Activated CD4-positive, alpha-beta memory T cell treated with anti-CD3 and anti-CD28 coated beads, Interleukin-2, amount 10 ng/mL, durations not matched to agents 7 days and 5 days (primary cell): Measurements from ENCODE around the gene HDAC7. TPM values are rescaled to one million over a fixed set of nuclear protein-coding genes. Genes with fewer than 3 reads are reported as not detected.

ENCODE experiments used
- CTCF ChIA-PET: fragments of 350-600 bp; sonication (Branson Sonifier 250); formaldehyde crosslinking; loops from one replicate; lab custom pipeline; 2021; ENCODE audit warnings: antibody characterized with exemption, inconsistent platforms; lab: Charles Lee
- POLR2A ChIA-PET: fragments of 350-600 bp; sonication (Branson Sonifier 250); formaldehyde crosslinking; loops from one replicate; lab custom pipeline; 2021; ENCODE audit warnings: antibody characterized with exemption; lab: Charles Lee
- DNase-seq: peaks from one replicate; pipeline ENCODE4 v3.0.0-alpha.2; 2020
- H3K27ac Mint-ChIP-seq: one replicate; pipeline ENCODE4 v1.8.0; 2021; ENCODE audit warnings: mild to moderate bottlenecking, mixed read lengths
- H3K27me3 Mint-ChIP-seq: one replicate; pipeline ENCODE4 v1.8.0; 2021; ENCODE audit warnings: mixed read lengths
- H3K36me3 Mint-ChIP-seq: one replicate; pipeline ENCODE4 v1.8.0; 2021; ENCODE audit warnings: low read depth, mixed read lengths
- H3K4me1 Mint-ChIP-seq: one replicate; pipeline ENCODE4 v1.8.0; 2021; ENCODE audit warnings: mixed read lengths
- H3K4me3 Mint-ChIP-seq: one replicate; pipeline ENCODE4 v1.8.0; 2021; ENCODE audit warnings: mild to moderate bottlenecking, mixed read lengths
- H3K9me3 Mint-ChIP-seq: one replicate; pipeline ENCODE4 v1.8.0; 2021; ENCODE audit warnings: mixed read lengths
- total RNA-seq, 2 experiments: library from RNA; stranded (reverse); gene quantifications; one replicate each; pipeline ENCODE4 v1.2.3, GENCODE V29; 2021

The HDAC7 gene
- total RNA-seq, 2 experiments from 2014 or later = 315 to 328 TPM

DNA sequence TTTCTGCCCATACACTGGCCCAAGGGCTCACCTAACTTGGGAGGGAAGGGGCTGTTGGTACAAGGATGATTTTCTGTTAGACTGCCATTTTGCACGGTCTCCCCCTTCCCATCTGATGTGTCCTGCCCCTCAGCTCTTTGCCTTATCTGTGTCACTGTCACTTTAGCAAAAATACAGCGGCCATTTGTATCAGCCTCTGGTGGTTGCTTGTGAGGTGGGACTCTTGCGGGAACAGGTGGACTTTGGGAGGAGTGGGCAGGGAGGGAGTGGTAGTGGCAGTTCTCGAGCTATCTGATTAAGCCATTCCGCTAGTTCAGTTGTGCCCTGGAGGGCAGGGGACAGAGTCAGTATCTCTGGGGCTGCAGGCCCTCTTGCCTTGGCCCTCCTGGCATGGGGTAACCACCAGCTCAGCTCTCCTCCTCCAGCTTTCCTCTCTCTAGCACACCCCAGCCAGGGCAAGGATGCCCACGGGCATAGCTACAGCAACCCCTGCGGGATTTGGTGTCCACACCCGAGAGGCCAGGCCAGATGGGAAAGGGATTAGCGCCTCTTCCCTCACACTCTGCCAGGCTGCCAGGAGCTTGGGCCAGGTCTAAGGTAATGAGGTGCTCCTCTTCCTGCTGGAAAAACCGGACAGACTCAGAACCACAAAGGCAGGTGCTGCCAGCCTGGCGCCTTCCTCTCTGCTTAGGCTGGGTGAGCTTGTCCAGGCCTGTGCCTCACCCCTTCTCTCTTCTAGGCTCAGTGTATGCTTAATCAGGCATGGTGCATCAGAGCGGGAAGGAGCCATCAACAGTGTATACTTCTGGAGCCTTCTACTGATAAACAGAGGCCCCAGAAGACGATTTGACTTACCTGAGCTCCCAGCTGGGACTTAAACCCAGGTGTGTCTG, 38.0 kb downstream of the HDAC7 start:
- H3K4me1 Mint-ChIP-seq = peaks cover 27% of the 10 kb centered on the region
- POLR2A ChIA-PET = interaction anchor here (0.6 to 6.8 kb wide), 13 partner anchors 8 to 80 kb away, joined by 3 to 55 read pairs (median 7); partner anchors contain the start of genes RPAP3 and SLC48A1
- peak overlapping the region; percentile 7 for H3K4me3 Mint-ChIP-seq
- H3K27ac Mint-ChIP-seq = peak overlapping the region; percentile 64
- H3K9me3 Mint-ChIP-seq = no peaks in the 10 kb centered on the region
- H3K27me3 Mint-ChIP-seq = no peaks in the 10 kb centered on the region
- DNase-seq = no peak
- CTCF ChIA-PET = interaction anchor here (1.3 to 18.5 kb wide), 4 partner anchors 12 to 53 kb away, joined by 4 to 431 read pairs (median 159); no protein-coding TSS in a partner anchor
- H3K36me3 Mint-ChIP-seq = peaks cover 51% of the 10 kb centered on the region

GRCh38 chr12:47779943-47780504, 39.7 kb downstream of the HDAC7 start:
- Mint-ChIP-seq H3K4me3 (no peak overlapping the region), H3K27me3 (no peaks in the 10 kb centered on the region), H3K36me3 (peaks cover 34% of the 10 kb centered on the region), H3K27ac (no peak overlapping the region), H3K9me3 (no peaks in the 10 kb centered on the region), H3K4me1 (peaks cover 43% of the 10 kb centered on the region)
- CTCF ChIA-PET = interaction anchor here (1.3 to 18.5 kb wide), 7 partner anchors 10 to 64 kb away, joined by 6 to 431 read pairs (median 34); no protein-coding TSS in a partner anchor
- no peak for DNase-seq
- POLR2A ChIA-PET = interaction anchor here (0.8 to 6.8 kb wide), 15 partner anchors 12 to 60 kb away, joined by 3 to 55 read pairs (median 5); no protein-coding TSS in a partner anchor

GRCh38 chr12:47779301-47779942, 40.3 kb downstream of the HDAC7 start:
- Mint-ChIP-seq H3K4me1 (peaks cover 49% of the 10 kb centered on the region), H3K36me3 (peaks cover 28% of the 10 kb centered on the region), H3K27ac (peak overlapping the region; percentile 65), H3K4me3 (peak overlapping the region; percentile 24), H3K9me3 (no peaks in the 10 kb centered on the region), H3K27me3 (no peaks in the 10 kb centered on the region)
- ChIA-PET POLR2A (interaction anchor here (1.0 to 6.8 kb wide), 14 partner anchors 13 to 61 kb away, joined by 3 to 55 read pairs (median 7); no protein-coding TSS in a partner anchor), CTCF (interaction anchor here (0.6 to 18.5 kb wide), 10 partner anchors 9 to 373 kb away, joined by 3 to 431 read pairs (median 8); no protein-coding TSS in a partner anchor)
- DNase-seq = peak; percentile 92

DNA sequence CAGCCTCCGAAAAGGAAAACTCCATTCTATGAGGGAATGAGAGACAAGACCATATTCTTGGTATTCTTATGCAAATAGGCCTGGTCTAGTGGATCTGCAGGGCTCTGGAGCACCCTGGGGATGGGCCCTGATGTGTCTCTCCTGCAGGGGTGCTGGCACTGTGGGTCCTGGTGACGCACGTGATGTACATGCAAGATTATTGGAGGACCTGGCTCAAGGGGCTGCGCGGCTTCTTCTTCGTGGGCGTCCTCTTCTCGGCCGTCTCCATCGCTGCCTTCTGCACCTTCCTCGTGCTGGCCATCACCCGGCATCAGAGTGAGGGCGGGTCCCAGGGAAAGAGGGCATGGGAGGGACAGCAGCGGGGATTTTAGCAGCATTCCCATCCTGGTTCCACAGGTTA, 40.8 kb downstream of the HDAC7 start:
- no peak overlapping the region for H3K4me3 Mint-ChIP-seq
- no peaks in the 10 kb centered on the region for H3K9me3 Mint-ChIP-seq
- DNase-seq = no peak
- ChIA-PET POLR2A (interaction anchor here (1.3 to 6.8 kb wide), 8 partner anchors 14 to 59 kb away, joined by 3 to 55 read pairs (median 12); no protein-coding TSS in a partner anchor), CTCF (interaction anchor here (0.6 to 18.5 kb wide), 10 partner anchors 9 to 374 kb away, joined by 3 to 431 read pairs (median 8); no protein-coding TSS in a partner anchor)
- H3K36me3 Mint-ChIP-seq = peaks cover 26% of the 10 kb centered on the region
- H3K27me3 Mint-ChIP-seq = no peaks in the 10 kb centered on the region
- H3K4me1 Mint-ChIP-seq = peaks cover 54% of the 10 kb centered on the region
- no peak overlapping the region for H3K27ac Mint-ChIP-seq

DNA sequence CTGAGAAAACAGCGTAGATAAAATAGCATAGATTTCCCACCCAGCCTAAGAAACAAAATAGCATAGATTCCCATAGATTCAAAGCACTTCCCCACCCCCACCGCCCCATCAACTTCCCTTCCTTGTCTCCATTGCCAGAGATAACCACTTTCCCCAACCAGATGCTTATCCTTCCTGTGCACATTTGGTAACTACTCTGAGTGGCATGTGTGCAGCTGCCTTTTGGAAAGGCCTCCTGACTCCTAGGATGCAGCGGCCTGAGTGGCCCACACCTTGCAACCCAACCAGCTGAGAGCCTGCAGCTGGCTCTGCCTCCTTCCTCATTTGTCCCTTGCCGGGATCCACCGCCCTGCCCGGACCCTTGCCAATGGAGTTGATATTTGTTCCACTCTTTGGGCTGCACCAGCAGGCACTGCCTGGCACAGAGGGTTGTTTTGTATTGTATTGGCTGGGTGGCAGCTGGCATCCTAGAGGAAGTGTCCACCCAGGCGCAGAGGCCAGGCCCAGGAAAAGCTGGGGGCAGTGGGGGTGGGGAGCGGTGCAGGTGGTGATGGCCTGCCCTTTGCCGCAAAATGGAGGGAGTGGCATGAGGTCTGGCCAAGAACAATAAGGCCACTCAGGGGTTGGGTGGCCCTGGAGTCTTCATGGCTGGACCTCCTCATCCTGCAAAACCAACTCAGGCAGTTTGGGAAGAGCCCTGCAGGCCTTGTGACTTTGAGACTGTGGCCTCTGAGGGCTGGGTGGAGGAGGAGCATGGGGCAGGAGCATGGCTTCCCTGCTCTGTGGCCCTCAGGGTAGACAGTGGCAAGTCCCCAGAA, 41.8 kb downstream of the HDAC7 start:
- peaks cover 58% of the 10 kb centered on the region for H3K4me1 Mint-ChIP-seq
- CTCF ChIA-PET = interaction anchor here (0.7 to 18.5 kb wide), 10 partner anchors 8 to 426 kb away, joined by 3 to 431 read pairs (median 9); no protein-coding TSS in a partner anchor
- H3K9me3 Mint-ChIP-seq = no peaks in the 10 kb centered on the region
- POLR2A ChIA-PET = interaction anchor here (1.2 to 6.8 kb wide), 11 partner anchors 9 to 62 kb away, joined by 3 to 55 read pairs (median 11); no protein-coding TSS in a partner anchor
- peaks cover 25% of the 10 kb centered on the region for H3K36me3 Mint-ChIP-seq
- no peak overlapping the region for H3K4me3 Mint-ChIP-seq
- peak overlapping the region; percentile 33 for H3K27ac Mint-ChIP-seq
- H3K27me3 Mint-ChIP-seq = no peaks in the 10 kb centered on the region
- DNase-seq = no peak

DNA sequence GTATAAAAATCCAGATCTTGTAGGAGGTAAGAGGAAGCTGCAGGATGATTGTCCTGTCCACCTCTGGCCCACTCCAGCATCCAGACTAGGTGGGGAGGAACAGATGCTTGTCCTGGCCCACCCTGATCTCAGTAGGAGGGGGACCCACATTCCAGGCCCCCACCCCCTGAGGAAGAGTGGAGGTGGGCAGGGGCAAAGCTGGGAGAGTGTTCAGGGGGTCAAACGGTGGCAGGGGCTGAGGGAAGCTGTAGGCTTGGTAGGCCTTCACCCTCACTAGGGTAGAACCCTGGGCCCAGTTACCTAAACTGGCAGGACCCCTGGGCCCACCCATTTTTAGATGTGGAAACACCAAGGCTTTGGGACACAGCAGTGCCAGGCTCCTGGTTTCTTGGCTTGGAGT, 42.6 kb downstream of the HDAC7 start:
- no peaks in the 10 kb centered on the region for H3K9me3 Mint-ChIP-seq
- H3K4me1 Mint-ChIP-seq = peaks cover 60% of the 10 kb centered on the region
- POLR2A ChIA-PET = interaction anchor here (1.0 to 6.8 kb wide), 10 partner anchors 8 to 381 kb away, joined by 3 to 55 read pairs (median 6); no protein-coding TSS in a partner anchor
- H3K27me3 Mint-ChIP-seq = peaks cover 5% of the 10 kb centered on the region
- peak overlapping the region; percentile 31 for H3K27ac Mint-ChIP-seq
- CTCF ChIA-PET = interaction anchor here (0.9 to 18.5 kb wide), 8 partner anchors 11 to 71 kb away, joined by 3 to 431 read pairs (median 21); no protein-coding TSS in a partner anchor
- H3K4me3 Mint-ChIP-seq = no peak overlapping the region
- DNase-seq = no peak
- peaks cover 19% of the 10 kb centered on the region for H3K36me3 Mint-ChIP-seq

DNA sequence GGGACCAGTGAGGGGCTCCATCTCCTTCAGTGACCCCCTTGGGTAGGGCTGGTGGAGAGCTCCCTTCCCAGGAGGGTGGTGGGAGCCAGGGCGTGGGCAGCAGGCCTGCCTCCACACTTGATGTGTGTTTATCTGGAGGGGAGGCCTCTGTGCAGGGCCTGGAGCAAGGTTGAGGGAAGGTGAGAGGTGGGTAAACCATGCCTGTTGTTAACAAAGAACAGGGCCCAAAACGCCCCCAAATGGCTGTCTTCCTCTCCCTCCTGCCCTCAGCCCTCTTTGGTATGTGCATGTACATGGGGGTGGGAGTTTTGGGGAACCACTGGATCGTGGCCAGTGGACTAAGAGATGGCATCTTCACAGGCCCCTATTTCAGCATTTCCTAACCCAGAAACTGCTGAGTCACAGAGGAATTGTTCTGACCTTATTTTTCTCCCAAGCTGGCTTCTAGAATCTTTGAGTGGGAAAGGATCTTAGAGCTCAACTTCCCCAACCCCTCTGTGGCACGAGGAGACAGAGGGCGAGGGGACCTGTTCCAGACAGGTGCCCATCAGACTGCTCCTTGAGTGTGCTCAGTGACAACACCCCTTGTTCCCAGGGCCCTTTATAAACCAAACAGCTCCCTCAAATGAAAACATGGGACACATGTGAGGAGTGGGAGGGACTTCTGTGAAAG, 43.1 kb downstream of the HDAC7 start:
- Mint-ChIP-seq H3K4me1 (peaks cover 60% of the 10 kb centered on the region), H3K27me3 (peaks cover 5% of the 10 kb centered on the region), H3K9me3 (no peaks in the 10 kb centered on the region), H3K4me3 (no peak overlapping the region), H3K36me3 (peaks cover 14% of the 10 kb centered on the region), H3K27ac (peak overlapping the region; percentile 31)
- CTCF ChIA-PET = interaction anchor here (0.9 to 18.5 kb wide), 9 partner anchors 10 to 125 kb away, joined by 3 to 431 read pairs (median 9); no protein-coding TSS in a partner anchor
- POLR2A ChIA-PET = interaction anchor here (1.0 to 6.8 kb wide), 12 partner anchors 8 to 381 kb away, joined by 3 to 55 read pairs (median 5); no protein-coding TSS in a partner anchor
- DNase-seq = no peak

GRCh38 chr12:47775100-47775911, 44.4 kb downstream of the HDAC7 start:
- H3K27me3 Mint-ChIP-seq = peaks cover 5% of the 10 kb centered on the region
- no peak for DNase-seq
- CTCF ChIA-PET = interaction anchor here (0.5 to 18.5 kb wide), 11 partner anchors 9 to 583 kb away, joined by 3 to 431 read pairs (median 8); no protein-coding TSS in a partner anchor
- H3K4me1 Mint-ChIP-seq = peaks cover 57% of the 10 kb centered on the region
- peaks cover 9% of the 10 kb centered on the region for H3K36me3 Mint-ChIP-seq
- peak overlapping the region; percentile 24 for H3K4me3 Mint-ChIP-seq
- no peaks in the 10 kb centered on the region for H3K9me3 Mint-ChIP-seq
- POLR2A ChIA-PET = interaction anchor here (0.7 to 4.0 kb wide), 7 partner anchors 8 to 63 kb away, joined by 3 to 15 read pairs (median 5); partner anchors contain the start of gene RAPGEF3
- no peak overlapping the region for H3K27ac Mint-ChIP-seq

GRCh38 chr12:47774663-47775062, 45.0 kb downstream of the HDAC7 start:
- ChIA-PET CTCF (interaction anchor here (1.2 to 18.5 kb wide), 7 partner anchors 8 to 60 kb away, joined by 3 to 431 read pairs (median 9); no protein-coding TSS in a partner anchor), POLR2A (interaction anchor here (1.3 to 4.0 kb wide), 6 partner anchors 7 to 64 kb away, joined by 3 to 15 read pairs (median 6); partner anchors contain the start of gene RAPGEF3)
- peaks cover 5% of the 10 kb centered on the region for H3K27me3 Mint-ChIP-seq
- H3K27ac Mint-ChIP-seq = no peak overlapping the region
- H3K4me1 Mint-ChIP-seq = peaks cover 54% of the 10 kb centered on the region
- H3K36me3 Mint-ChIP-seq = peaks cover 9% of the 10 kb centered on the region
- peak overlapping the region; percentile 91 for H3K4me3 Mint-ChIP-seq
- no peak for DNase-seq
- no peaks in the 10 kb centered on the region for H3K9me3 Mint-ChIP-seq
